RWPE2 (cell line): ENCODE data around the gene C1orf94.
"Not testable (repeated sequence)": the region's sequence is repeated elsewhere in the genome, so short reads cannot be mapped to it uniquely, and the experiment has no call there.

Experiments
- ATAC-seq: fragments of 200-7000 bp; cut with Tn5 transposase; 3 replicates; pipeline ENCODE4 v1.9.1; 2021; ENCODE audit warnings: low read depth
- DNase-seq: peaks from one replicate; pipeline ENCODE4 v3.0.0-alpha.2; 2020; ENCODE audit warnings: low spot score
- H3K27ac ChIP-seq: fragments of 450-650 bp; 2 replicates; pipeline ENCODE4 v1.5.1; 2017; ENCODE audit warnings: mild to moderate bottlenecking; ENCODE audit not compliant: poor library complexity, severe bottlenecking
- H3K27me3 ChIP-seq: fragments of 250-450 bp; sonication (Bioruptor Pico); 2 replicates; pipeline ENCODE4 v1.5.1; 2021; ENCODE audit warnings: mild to moderate bottlenecking, moderate library complexity; ENCODE audit not compliant: insufficient read depth, poor library complexity, severe bottlenecking
- H3K36me3 ChIP-seq: fragments of 250-450 bp; sonication (Bioruptor Pico); 2 replicates; pipeline ENCODE4 v1.5.1; 2020; ENCODE audit warnings: low read depth, mild to moderate bottlenecking, moderate library complexity
- H3K4me1 ChIP-seq: fragments of 250-450 bp; sonication (Bioruptor Pico); 2 replicates; pipeline ENCODE4 v1.5.1; 2021; ENCODE audit warnings: mild to moderate bottlenecking, moderate library complexity; ENCODE audit not compliant: insufficient read depth, poor library complexity, severe bottlenecking
- H3K4me3 ChIP-seq: fragments of 250-450 bp; sonication (Bioruptor Pico); 2 replicates; pipeline ENCODE4 v1.5.1; 2021; ENCODE audit warnings: mild to moderate bottlenecking, moderate library complexity; ENCODE audit not compliant: severe bottlenecking
- H3K9me3 ChIP-seq: fragments of 250-450 bp; sonication (Bioruptor Pico); 2 replicates; pipeline ENCODE4 v1.5.1; 2021; ENCODE audit warnings: mild to moderate bottlenecking, moderate library complexity; ENCODE audit not compliant: severe bottlenecking
- CTCF ChIP-seq: fragments of 450-650 bp; IDR thresholded peaks from one replicate; pipeline ENCODE4 v1.5.1; 2017; ENCODE audit warnings: mild to moderate bottlenecking, moderate library complexity; ENCODE audit not compliant: poor library complexity, severe bottlenecking

C1orf94 gene

GRCh38 chr1:34167389-34167788, 9.3 kb upstream of the C1orf94 start:
- Histone ChIP-seq H3K9me3 (peaks cover 2% of the 10 kb centered on the region), H3K4me3 (no peak overlapping the region), H3K27me3 (peaks cover 66% of the 10 kb centered on the region), H3K4me1 (no peaks in the 10 kb centered on the region), H3K27ac (no peak overlapping the region), H3K36me3 (no peaks in the 10 kb centered on the region)
- DNase-seq (no peak), ATAC-seq (no peak)
- TF ChIP-seq CTCF = no peak

- Histone ChIP-seq H3K9me3 (no peaks in the 10 kb centered on the region), H3K27ac (no peak overlapping the region), H3K4me3 (no peak overlapping the region), H3K4me1 (no peaks in the 10 kb centered on the region), H3K36me3 (no peaks in the 10 kb centered on the region), H3K27me3 (peaks cover 44% of the 10 kb centered on the region)
- ATAC-seq = no peak
- no peak for TF ChIP-seq CTCF
- no peak for DNase-seq
These were observed 963 bp upstream of the C1orf94 start for GRCh38 chr1:34175744-34176143.

- Histone ChIP-seq H3K36me3 (no peaks in the 10 kb centered on the region), H3K27ac (no peak overlapping the region), H3K4me1 (no peaks in the 10 kb centered on the region), H3K9me3 (no peaks in the 10 kb centered on the region), H3K4me3 (no peak overlapping the region), H3K27me3 (peaks cover 47% of the 10 kb centered on the region)
- no peak for TF ChIP-seq CTCF
- ATAC-seq (no peak), DNase-seq (no peak)
These were observed 1.4 kb downstream of the C1orf94 start for GRCh38 chr1:34178072-34178471.

- not testable (repeated sequence) for H3K4me3 ChIP-seq, H3K9me3 ChIP-seq, DNase-seq, H3K27ac ChIP-seq, ATAC-seq, H3K4me1 ChIP-seq, H3K36me3 ChIP-seq
- H3K27me3 ChIP-seq = peaks cover 17% of the 10 kb centered on the region
These were observed 6.7 kb downstream of the C1orf94 start for GRCh38 chr1:34183381-34183780.

GRCh38 chr1:34186741-34187494, 10.2 kb downstream of the C1orf94 start:
- H3K4me3 ChIP-seq = no peak overlapping the region
- no peaks in the 10 kb centered on the region for H3K4me1 ChIP-seq
- no peaks in the 10 kb centered on the region for H3K36me3 ChIP-seq
- H3K9me3 ChIP-seq = peaks cover 3% of the 10 kb centered on the region
- no peak for ATAC-seq
- no peak for TF ChIP-seq CTCF
- H3K27ac ChIP-seq = no peak overlapping the region
- H3K27me3 ChIP-seq = peaks cover 5% of the 10 kb centered on the region
- no peak for DNase-seq
